NCI-H82 treated with DMSO at 0.1 percent for 48 hours (cell line): ENCODE measurements around the gene RNF103.

Experiments
- DNase-seq: peaks from one replicate; lab custom pipeline; 2025; ENCODE audit not compliant: unreplicated experiment; lab: John Stamatoyannopoulos, UW

RNF103 gene

DNA sequence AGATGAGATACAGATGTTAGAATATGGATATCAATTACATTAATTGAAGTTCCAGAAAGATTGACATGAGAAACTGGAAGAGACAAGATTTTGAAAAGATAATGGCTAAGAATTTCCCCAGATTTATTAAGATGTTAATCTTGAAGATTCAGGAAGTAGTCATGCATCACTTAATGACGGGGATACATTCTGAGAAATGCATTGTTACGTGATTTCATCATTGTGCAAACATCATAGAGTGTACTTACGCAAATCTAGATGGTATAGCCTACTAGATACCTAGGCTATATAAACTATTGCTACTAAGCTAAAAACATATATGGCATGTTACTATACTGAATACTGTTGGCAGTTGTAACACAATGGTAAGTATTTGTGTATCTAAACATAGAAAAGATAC is 53.6 kb downstream of the RNF103 start:
- DNase-seq: no peak

GRCh38 chr2:86566821-86567190 is 56.9 kb downstream of the RNF103 start:
- no peak for DNase-seq

DNA sequence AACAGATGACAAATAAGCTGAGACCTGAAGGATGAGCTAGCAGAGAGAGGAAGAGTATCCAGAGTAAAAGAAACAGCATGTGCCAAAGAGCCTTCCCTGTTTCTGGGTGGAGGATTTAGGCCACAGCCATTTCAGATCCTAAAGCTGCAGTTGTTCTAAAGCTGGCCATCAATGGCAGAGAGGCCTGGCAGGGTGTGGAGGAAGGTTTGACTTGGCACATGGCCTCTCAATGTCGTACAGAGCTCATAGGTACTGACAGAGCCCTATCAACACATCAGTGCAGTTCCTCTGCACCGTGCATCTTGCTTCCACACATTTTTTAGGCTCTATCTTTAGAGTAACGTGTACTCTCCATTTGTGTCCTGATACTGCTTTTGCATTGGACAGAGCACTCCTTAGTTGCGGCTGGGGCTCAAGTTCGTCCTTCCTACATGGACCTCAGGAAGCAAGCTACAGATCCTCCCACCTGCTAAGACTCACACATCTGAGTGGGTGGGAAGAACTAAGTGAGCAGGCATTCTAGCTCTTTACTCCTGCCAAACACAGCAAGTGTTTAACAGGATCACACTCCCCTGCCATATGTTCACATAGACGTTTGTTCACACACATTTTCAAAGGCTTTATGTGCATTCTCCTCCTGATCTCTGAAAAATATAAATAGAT is 57.4 kb downstream of the RNF103 start:
- peak; percentile 79 for DNase-seq

DNA sequence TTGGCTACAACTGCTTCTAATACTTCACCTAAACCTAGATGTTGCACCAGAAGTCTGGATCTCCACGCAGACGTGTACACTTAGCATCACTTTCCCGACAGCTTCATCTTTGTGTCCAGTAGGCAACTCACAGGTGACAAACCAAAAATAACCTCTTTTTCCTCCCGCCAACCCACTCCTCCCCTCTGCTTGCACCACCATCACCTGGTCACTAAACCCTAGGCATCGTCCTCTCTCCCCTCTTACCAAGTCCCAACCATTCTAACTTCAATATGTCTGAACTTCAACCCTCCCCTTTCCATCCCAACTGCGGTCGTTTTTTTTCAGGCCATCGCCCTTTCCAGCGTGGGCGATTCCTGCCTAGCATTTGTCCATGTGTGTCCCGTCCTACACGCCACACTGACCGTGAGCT is 60.0 kb downstream of the RNF103 start:
- no peak for DNase-seq

DNA sequence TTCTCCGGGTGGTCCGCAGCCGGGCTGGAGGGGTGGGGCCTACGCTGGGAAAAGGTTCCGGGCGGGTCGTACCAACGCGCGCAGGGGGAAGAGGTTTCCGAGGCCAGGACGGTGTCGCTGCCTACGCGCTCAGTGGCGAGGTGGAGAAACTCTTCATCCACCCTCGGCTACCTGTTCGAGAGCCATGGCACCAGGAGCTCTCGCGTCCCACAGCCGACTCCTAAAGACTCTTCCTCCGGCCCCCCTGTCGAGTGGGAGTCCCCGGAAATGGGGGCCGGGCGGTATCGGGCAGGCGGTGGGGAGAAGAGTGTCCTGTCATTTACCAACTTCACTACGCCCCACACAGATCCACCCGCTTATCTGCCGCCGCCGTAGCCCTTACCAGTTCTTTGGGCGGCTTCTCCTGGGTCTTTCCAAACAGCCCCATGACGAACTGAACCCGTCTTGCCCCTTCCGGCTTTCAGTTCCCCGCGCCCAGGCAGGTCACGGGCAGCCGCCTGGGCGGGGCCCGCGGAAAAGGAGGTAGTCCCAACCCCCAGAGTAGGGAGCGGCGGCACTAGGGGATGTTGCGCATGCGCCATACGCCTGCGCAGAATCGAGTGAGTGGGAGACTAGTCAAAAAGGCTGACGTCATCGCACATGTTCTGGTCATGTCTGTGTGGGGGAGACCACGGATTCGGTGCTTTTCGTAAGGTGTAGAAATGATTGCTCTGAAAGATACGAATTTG is 60.6 kb downstream of the RNF103 start, which contains the start of gene CHMP3:
TSS of gene CHMP3 (minus strand) at position 522 of the 728 bp plus-strand sequence. CDS start at position 427, 95 bp downstream.
- DNase-seq: peak; percentile 92

- DNase-seq: no peak
These were observed 61.2 kb downstream of the RNF103 start for GRCh38 chr2:86562485-86562921.

DNA sequence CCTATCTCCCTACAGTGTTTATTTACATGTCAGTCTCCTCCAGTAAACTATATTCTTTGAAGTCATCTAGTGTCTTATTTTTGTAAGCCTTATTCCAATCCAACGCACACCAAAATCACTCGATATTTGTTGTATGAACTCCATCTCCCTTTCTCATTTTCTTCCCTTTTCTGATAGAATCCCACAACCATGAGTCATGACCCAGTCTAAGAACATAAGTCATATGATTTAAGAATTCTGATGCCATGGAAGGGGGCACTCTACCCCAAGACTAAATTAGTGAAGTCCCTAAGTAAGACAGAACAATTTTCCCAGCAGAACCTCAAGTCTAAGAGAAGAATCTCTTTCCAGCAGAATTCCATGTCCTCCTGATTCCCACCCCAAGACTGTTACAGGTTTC is 65.8 kb downstream of the RNF103 start:
- no peak for DNase-seq

GRCh38 chr2:86556508-86556907 is 67.2 kb downstream of the RNF103 start:
- DNase-seq: no peak
